ENCODE measurements around the gene RSPRY1.

RSPRY1 gene

DNA sequence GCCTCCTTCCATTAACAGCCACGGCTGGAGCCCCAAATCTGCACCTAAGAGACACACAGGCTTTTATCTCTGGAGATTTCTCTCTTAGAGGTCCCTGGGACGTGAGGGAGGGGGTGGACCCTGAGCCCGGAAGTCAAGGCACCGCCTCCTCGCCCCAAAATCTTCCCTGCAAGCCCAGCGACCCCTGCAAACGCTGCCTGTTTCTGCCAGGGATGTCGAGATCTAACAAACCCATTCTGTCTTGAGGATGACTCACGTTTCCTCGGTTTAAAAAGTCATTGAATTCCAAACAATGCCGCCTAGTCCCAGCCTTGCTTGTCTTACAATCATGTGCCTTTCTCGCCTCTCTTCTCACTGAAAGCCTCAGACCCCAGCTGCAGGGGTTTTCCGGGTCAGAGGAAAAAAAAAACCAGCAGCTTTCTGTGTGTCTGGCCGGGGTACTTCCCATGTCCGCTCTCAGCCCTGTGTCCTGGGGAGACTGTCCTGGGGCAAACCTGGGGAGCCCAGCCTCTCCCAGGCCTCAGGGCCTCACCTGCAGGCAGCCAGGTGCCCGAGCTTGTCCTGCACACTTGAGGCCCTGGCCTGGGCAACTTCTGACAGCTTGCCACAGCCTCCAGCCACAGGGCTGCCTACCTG is 74.3 kb downstream of the RSPRY1 start:
- POLR2A ChIA-PET = no interaction called here
- DNase-seq (ENCODE audit: extremely low spot score) = no peak
- CTCF ChIA-PET = no interaction called here
- TF ChIP-seq HDGF (IDR thresholded peaks at IDR 0.05; ENCODE audit: borderline replicate concordance) (no peak), TARDBP (IDR thresholded peaks at IDR 0.05) (no peak), FOXK2 (IDR thresholded peaks at IDR 0.05) (no peak), ZNF384 (IDR thresholded peaks at IDR 0.05) (no peak), NFRKB (IDR thresholded peaks at IDR 0.05) (no peak), CTBP1 (IDR thresholded peaks at IDR 0.05; ENCODE audit: borderline replicate concordance) (no peak), BHLHE40 (IDR thresholded peaks at IDR 0.05; ENCODE audit: borderline replicate concordance) (no peak), SP1 (IDR thresholded peaks at IDR 0.05) (no peak), FOXM1 (IDR thresholded peaks at IDR 0.05; ENCODE audit: borderline replicate concordance) (no peak), FOXA1 (IDR thresholded peaks at IDR 0.05) (no peak), L3MBTL2 (conservative IDR thresholded peaks at IDR 0.05) (no peak), ELF4 (IDR thresholded peaks at IDR 0.05) (no peak), ARNT (IDR thresholded peaks at IDR 0.05) (no peak), LEF1 (IDR thresholded peaks at IDR 0.05; ENCODE audit: borderline replicate concordance) (no peak), SUZ12 (IDR thresholded peaks at IDR 0.05) (no peak)
- TF ChIP-seq, protein P1, sequence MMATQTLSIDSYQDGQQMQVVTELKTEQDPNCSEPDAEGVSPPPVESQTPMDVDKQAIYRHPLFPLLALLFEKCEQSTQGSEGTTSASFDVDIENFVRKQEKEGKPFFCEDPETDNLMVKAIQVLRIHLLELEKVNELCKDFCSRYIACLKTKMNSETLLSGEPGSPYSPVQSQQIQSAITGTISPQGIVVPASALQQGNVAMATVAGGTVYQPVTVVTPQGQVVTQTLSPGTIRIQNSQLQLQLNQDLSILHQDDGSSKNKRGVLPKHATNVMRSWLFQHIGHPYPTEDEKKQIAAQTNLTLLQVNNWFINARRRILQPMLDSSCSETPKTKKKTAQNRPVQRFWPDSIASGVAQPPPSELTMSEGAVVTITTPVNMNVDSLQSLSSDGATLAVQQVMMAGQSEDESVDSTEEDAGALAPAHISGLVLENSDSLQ (IDR thresholded peaks at IDR 0.05) = no peak

DNA sequence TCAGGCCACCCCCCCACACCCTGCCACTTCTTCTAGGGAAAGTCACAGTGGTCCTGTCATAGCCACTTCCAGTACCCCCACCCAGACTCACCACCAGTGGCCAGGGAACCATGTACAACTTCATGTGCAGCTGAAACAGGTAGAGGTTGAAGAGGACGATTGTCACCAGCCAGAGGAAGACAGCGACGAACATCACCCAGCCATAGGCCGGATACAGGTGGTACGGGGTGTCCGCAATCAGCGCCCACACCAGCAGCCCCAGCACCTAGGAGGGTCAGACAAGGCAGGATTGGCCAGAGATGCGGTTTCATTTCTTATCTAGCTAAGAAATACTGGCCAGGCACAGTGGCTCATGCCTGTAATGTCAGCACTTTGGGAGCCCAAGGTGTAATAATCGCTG is 75.7 kb downstream of the RSPRY1 start:
- no peak for TF ChIP-seq HDGF (IDR thresholded peaks at IDR 0.05; ENCODE audit: borderline replicate concordance)
- TF ChIP-seq FOXM1 (IDR thresholded peaks at IDR 0.05; ENCODE audit: borderline replicate concordance) = no peak
- no peak for TF ChIP-seq ELF4 (IDR thresholded peaks at IDR 0.05)
- no peak for TF ChIP-seq NFRKB (IDR thresholded peaks at IDR 0.05)
- no peak for TF ChIP-seq L3MBTL2 (conservative IDR thresholded peaks at IDR 0.05)
- TF ChIP-seq LEF1 (IDR thresholded peaks at IDR 0.05; ENCODE audit: borderline replicate concordance) = no peak
- no peak for TF ChIP-seq FOXA1 (IDR thresholded peaks at IDR 0.05)
- TF ChIP-seq BHLHE40 (IDR thresholded peaks at IDR 0.05; ENCODE audit: borderline replicate concordance) = no peak
- no peak for TF ChIP-seq ARNT (IDR thresholded peaks at IDR 0.05)
- TF ChIP-seq TARDBP (IDR thresholded peaks at IDR 0.05) = no peak
- no peak for TF ChIP-seq SUZ12 (IDR thresholded peaks at IDR 0.05)
- no peak for TF ChIP-seq SP1 (IDR thresholded peaks at IDR 0.05)
- no peak for TF ChIP-seq CTBP1 (IDR thresholded peaks at IDR 0.05; ENCODE audit: borderline replicate concordance)
- TF ChIP-seq, protein P1 (IDR thresholded peaks at IDR 0.05) = no peak
- TF ChIP-seq FOXK2 (IDR thresholded peaks at IDR 0.05) = no peak
- no peak for TF ChIP-seq ZNF384 (IDR thresholded peaks at IDR 0.05)
- ChIA-PET CTCF (no interaction called here), POLR2A (interaction anchor here (1.0 kb wide), 1 partner anchor 18 kb away, joined by 3 read pairs; no protein-coding TSS in a partner anchor)
- no peak for DNase-seq (ENCODE audit: extremely low spot score)

DNA sequence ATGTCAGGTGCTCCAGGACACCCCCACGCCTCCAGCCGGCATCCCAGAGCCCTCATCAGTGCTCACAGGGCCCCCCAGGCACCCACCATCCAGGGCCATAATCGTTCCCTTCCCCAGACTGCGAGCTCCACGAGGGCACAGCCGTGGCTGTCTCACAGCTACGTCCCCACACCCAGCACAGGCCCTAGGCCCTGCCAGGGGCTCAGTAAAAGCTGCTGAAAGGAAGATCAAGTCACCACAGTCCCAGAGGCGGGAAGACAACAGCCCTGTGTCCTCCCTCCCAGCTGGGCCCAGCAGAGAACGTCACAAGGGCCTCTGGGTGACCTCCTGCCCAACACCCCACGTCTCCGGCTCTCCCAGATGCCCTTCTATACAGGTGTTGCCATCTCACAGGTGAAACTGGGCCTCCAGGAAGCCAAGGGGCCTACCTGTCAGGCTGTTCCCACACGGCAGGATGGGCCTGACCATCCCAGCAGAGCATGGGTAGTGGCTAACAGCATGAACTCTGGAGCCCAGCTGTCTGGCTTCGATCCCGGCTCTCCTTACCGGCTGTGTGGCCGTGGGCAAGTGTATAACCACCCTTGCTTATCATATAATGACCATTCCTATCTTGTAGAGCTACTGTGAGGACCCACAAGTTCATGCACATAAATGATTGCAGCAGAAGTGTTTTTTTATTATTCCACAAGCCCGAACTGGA is 76.9 kb downstream of the RSPRY1 start:
- CTCF ChIA-PET = no interaction called here
- no peak for DNase-seq (ENCODE audit: extremely low spot score)
- TF ChIP-seq CTBP1 (IDR thresholded peaks at IDR 0.05; ENCODE audit: borderline replicate concordance) (no peak), FOXK2 (IDR thresholded peaks at IDR 0.05) (no peak), HDGF (IDR thresholded peaks at IDR 0.05; ENCODE audit: borderline replicate concordance) (no peak), ELF4 (IDR thresholded peaks at IDR 0.05) (no peak), L3MBTL2 (conservative IDR thresholded peaks at IDR 0.05) (no peak), LEF1 (IDR thresholded peaks at IDR 0.05; ENCODE audit: borderline replicate concordance) (no peak), ZNF384 (IDR thresholded peaks at IDR 0.05) (no peak)
- TF ChIP-seq, protein P1 (IDR thresholded peaks at IDR 0.05) = no peak
- POLR2A ChIA-PET = interaction anchor here (1.0 kb wide), 1 partner anchor 19 kb away, joined by 3 read pairs; no protein-coding TSS in a partner anchor

DNA sequence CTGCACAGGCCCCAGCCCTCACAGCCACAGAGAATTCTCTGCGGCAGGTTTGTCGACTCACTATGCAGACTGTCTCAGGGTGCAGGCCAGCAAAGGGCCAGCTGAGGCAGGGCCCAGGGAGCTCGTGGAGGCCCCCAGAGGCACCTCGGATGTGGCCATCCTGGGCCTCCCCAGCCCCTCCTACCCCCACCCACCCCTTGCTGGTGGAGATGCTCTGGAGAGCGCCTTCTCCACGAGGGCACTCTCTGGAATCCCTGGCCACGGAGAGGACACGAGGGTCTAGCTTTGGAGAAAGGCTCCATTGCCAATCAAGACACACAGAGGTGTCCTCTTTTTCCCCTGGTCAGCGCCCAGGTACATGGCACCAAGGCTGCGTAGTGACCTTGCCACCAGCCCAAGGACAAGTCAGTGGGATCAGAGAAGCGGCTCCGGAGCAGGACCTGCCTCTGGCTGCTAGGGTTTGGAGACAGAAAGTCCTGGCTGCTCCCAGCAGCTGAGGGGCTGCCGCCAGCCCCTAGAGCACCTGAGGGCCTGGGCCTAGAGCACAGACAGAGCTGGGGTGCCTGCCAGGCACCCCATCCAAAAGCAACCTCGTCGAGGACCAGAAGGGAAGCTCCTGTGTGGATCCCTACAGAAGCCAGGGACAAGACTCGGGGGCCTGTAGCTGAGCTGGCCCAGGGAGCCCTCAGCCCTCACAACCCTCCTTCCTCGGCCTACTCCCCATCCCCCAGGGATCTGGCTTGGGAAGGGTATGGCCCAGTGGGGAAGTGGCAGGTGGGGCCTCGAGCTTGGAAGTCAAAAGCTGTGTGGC is 77.6 kb downstream of the RSPRY1 start:
- TF ChIP-seq, protein P1 (IDR thresholded peaks at IDR 0.05) = no peak
- TF ChIP-seq SUZ12 (IDR thresholded peaks at IDR 0.05) (no peak), ZNF384 (IDR thresholded peaks at IDR 0.05) (no peak)
- POLR2A ChIA-PET = no interaction called here
- CTCF ChIA-PET = no interaction called here
- no peak for DNase-seq (ENCODE audit: extremely low spot score)

DNA sequence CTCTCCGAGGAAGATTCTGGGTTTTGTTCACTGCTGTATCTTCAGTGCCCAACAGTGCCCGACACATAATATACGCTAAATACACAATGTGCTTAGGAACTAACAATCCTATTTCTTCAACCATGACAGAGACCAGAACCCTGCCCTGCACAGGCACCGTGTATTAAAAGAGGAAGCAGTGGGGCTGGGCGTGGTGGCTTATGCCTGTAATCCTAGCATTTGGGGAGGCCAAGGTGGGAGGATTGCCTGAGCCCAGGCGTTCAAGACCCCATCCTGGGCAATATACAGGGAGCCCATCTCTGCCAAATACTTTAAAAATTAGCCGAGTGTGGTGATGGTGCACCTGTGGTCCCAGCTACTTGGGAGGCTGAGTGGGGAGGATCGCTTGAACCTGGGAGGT is 78.3 kb downstream of the RSPRY1 start:
- DNase-seq (ENCODE audit: extremely low spot score) = no peak
- ChIA-PET CTCF (no interaction called here), POLR2A (no interaction called here)
- no peak for TF ChIP-seq HDGF (IDR thresholded peaks at IDR 0.05; ENCODE audit: borderline replicate concordance)
- no peak for TF ChIP-seq FOXK2 (IDR thresholded peaks at IDR 0.05)
- TF ChIP-seq ZNF384 (IDR thresholded peaks at IDR 0.05) = no peak
- TF ChIP-seq L3MBTL2 (conservative IDR thresholded peaks at IDR 0.05) = no peak
- no peak for TF ChIP-seq SUZ12 (IDR thresholded peaks at IDR 0.05)
- TF ChIP-seq FOXA1 (IDR thresholded peaks at IDR 0.05) = no peak
- TF ChIP-seq SP1 (IDR thresholded peaks at IDR 0.05) = no peak
- TF ChIP-seq, protein P1 (IDR thresholded peaks at IDR 0.05) = no peak
